GM18909 (cell line): ENCODE data around the gene OXGR1.

Source experiments
- ATAC-seq: cut with Tn5 transposase; IDR thresholded peaks from one replicate; pipeline ENCODE4 v1.9.1; 2021; ENCODE audit warnings: mild to moderate bottlenecking; ENCODE audit not compliant: unreplicated experiment, poor library complexity

OXGR1 gene

GRCh38 chr13:96967248-96967745 lies 27.0 kb downstream of the OXGR1 start:
- ATAC-seq, result no peak

DNA sequence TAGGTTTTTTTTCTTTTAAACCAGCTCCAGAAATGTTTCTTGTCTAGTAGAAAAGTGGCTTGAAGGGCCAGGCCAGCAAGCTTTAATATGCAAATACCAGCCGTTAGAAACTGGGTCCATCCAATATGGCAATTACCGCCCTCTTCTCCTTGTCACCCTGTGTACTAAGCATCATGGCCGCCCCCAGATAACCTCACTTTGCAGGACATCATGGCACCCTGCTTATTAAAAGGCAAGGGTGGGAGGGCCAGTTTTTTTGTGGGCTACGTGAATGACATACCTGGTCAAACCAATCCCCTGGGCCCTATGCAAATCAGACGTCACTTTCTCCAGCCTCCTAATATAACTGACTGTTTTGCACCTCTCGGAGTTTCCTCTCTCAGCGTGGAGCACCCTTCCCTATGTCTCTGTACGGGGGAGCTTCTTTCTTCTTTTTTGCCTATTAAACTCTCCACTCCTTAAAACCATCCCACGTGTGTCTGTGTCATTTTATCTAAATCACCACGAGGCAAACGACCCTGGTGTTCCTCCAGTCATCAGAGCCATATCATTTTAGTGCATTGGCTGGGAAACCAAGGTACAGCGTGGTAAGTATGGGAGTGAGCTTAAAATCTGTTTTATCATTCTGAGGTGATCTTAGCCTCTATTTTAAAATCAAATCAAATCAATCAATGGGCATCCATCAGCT lies 27.7 kb downstream of the OXGR1 start:
- no peak for ATAC-seq

GRCh38 chr13:96963786-96964475 lies 30.3 kb downstream of the OXGR1 start:
- ATAC-seq, result no peak

DNA sequence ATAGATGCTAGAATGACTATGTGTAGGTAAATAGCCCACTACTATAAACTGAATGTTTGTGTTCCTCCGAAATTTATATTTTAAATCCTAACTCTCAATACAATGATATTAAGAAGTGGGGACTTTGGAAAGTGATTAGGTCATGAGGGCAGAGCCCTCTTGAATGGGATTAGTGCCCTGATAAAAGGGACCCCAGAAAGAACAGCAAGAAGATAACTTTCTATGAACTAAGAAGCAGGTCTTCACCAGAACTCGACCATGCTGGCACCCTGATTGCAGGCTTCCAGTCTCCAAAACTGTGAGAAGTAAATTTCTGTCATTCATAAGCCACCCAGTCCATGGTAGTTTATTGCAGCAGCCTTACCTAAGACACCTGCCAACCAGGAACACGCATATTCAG lies 33.9 kb downstream of the OXGR1 start:
- no peak for ATAC-seq

GRCh38 chr13:96958286-96958891 lies 35.9 kb downstream of the OXGR1 start:
- peak; percentile 54 for ATAC-seq

DNA sequence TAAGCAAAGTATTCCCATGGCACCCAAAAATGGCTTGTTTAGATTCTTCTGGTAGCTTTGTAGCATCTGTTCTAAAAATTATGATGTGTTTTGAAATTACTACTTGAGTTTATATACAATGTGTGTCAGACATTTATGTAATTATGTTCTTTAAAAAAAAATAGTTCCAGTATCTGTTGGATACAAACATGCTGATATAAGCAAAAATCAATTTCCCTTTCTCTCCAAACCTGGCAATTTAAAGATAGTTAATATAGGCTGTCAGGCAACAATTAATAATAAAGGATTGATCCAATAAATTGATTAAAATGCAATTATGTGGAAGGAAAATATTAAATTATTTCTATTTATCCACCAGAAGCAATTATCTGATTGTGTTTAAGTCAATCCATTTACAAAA lies 41.7 kb downstream of the OXGR1 start:
- ATAC-seq, result no peak

DNA sequence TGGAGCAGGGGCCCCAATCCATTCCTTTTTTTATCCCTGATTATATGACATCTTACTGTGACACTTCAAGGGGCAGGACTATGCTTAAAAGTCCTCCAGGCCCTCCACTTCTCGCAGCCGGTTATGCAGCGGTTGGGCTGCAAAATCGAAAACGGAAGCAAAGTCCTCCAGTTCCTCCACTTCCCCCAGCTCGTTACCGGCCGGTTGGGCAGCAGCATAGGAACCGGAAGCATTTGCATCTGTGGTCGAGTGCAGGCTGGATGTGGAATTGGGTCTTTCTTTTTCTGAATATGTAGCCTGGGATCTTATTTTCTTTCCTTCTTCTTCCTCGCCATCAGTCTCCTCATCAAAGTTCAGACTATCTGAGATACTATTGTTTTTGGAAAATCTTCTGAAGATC lies 46.1 kb downstream of the OXGR1 start:
- ATAC-seq, result no peak

- ATAC-seq, result no peak
These were observed 46.8 kb downstream of the OXGR1 start for GRCh38 chr13:96947343-96947910.

DNA sequence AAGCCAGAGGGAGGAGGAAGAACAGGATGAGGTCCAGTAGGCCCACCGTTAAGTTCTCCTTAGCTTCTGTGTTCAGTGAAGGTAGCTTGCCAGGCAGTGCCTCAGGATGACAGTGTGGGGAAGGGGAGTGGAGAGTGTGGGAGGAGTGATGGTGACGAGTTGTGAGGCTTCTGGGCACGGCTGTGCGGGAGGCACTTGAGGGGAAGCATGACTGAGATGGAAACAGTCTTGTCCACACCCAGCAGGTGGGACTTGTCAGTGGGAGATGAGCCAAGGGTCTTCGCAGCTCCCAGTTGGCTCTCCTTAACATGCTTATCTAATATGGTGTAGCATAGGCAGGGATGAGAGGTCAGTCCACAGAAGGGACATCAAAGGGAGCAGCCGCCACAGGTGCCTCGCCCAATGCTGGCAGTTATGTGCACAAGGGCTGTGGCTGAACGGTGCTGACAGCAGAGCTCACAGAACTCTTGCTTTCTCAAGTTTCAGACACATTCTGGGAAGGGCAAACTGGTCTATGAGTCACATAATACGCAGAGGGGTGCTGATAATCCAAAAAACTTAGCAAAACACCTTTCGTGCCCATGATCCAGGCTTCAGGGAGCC lies 47.5 kb downstream of the OXGR1 start:
- no peak for ATAC-seq

- no peak for ATAC-seq
These were observed 53.3 kb downstream of the OXGR1 start for GRCh38 chr13:96940961-96941360.

DNA sequence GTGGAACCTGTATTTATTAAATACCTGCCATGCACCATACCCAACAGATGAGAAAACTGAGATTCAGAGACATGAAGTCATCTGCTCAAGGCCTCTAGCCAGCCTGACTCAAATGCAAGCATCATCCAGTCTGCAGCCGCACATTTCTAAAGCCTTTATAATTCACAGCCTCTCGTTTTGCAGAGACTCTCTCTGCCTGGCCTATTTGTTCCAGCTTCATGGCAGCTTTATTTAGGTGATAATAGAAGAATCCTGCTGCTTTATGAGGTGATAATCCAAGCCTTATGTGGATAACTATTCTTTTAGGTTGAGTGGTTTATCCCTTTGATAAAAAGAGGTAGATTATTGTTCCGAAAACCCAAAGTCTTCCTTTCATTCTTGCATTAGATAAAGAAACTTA lies 58.4 kb downstream of the OXGR1 start:
- no peak for ATAC-seq
